HepG2 (cell line): Measurements from ENCODE around the gene PRR30. TPM values are rescaled to one million over a fixed set of nuclear protein-coding genes. Genes with fewer than 3 reads are reported as not detected.

Source experiments
- ARNT ChIP-seq: fragments of 450-650 bp; IDR thresholded peaks from 2 replicates; pipeline ENCODE4 v1.6.1; 2017
- HMG20B ChIP-seq: conservative IDR thresholded peaks from 2 replicates; pipeline ENCODE4 v1.6.1; 2016; ENCODE audit warnings: missing genetic modification reagents, missing compliant biosample characterization
- PHF21A ChIP-seq: sonication (generic); formaldehyde crosslinking; IDR thresholded peaks from 2 replicates; pipeline ENCODE4 v1.5.0; 2020; ENCODE audit warnings: mild to moderate bottlenecking, missing genetic modification reagents
- POGZ ChIP-seq: sonication (generic); formaldehyde crosslinking; IDR thresholded peaks from 2 replicates; pipeline ENCODE4 v1.4.0; 2020; ENCODE audit warnings: mild to moderate bottlenecking, missing genetic modification reagents
- RBFOX2 ChIP-seq: fragments of 200-400 bp; formaldehyde crosslinking; IDR thresholded peaks from 2 replicates; pipeline ENCODE4 v1.6.1; 2017; ENCODE audit warnings: low read depth, mild to moderate bottlenecking, low read length
- RCOR2 ChIP-seq: IDR thresholded peaks from 2 replicates; pipeline ENCODE4 v1.6.1; 2016; ENCODE audit warnings: missing biosample characterization, missing genetic modification reagents
- RFX3 ChIP-seq: IDR thresholded peaks from 2 replicates; pipeline ENCODE4 v1.6.1; 2016; ENCODE audit warnings: missing biosample characterization, missing genetic modification reagents
- SAP130 ChIP-seq: IDR thresholded peaks from 2 replicates; pipeline ENCODE4 v1.6.1; 2016; ENCODE audit warnings: low read depth
- ZNF230 ChIP-seq: sonication (generic); formaldehyde crosslinking; IDR thresholded peaks from 2 replicates; pipeline ENCODE4 v1.4.0; 2020; ENCODE audit warnings: mild to moderate bottlenecking, missing genetic modification reagents
- ZNF547 ChIP-seq: sonication (generic); formaldehyde crosslinking; IDR thresholded peaks from 2 replicates; pipeline ENCODE4 v1.5.1; 2020; ENCODE audit warnings: mild to moderate bottlenecking, missing genetic modification reagents
- ZNF577 ChIP-seq: sonication (generic); formaldehyde crosslinking; IDR thresholded peaks from 2 replicates; pipeline ENCODE4 v1.4.0; 2020; ENCODE audit warnings: mild to moderate bottlenecking, low read depth, missing genetic modification reagents, borderline replicate concordance
- polyA plus RNA-seq, 8 experiments: library from polyadenylated mRNA; depleted of rRNA in 3 of 8; stranded (reverse) in 7 of 8; unstranded in 1 of 8; fragments of >200 nt; fragmentation: Illumina TruSeq in 4 of 8; extraction: Trizol in 4 of 8; gene quantifications; 2 replicates each; pipeline versions ENCODE4 v1.2.1 to v1.2.3, GENCODE V29; 2011 to 2016; ENCODE audit warnings: low read depth in 4 of 8, missing spikeins in 1 of 8, mixed read lengths in 1 of 8; ENCODE audit not compliant: insufficient read depth in 1 of 8
- total RNA-seq, 5 experiments: library from RNA; depleted of rRNA; stranded (reverse); fragments of >200 nt; fragmentation: Illumina TruSeq; extraction: Trizol; gene quantifications; 2 replicates each; pipeline ENCODE4 v1.2.3, GENCODE V29; 2016; ENCODE audit warnings: low read depth in 1 of 5
- TF ChIP-seq, protein P1 (sequence below): sonication (generic); formaldehyde crosslinking; IDR thresholded peaks from 2 replicates; pipeline ENCODE4 v1.4.0; 2020; ENCODE audit warnings: missing genetic modification reagents, borderline replicate concordance
- TF ChIP-seq, protein P2 (sequence below): IDR thresholded peaks from 2 replicates; pipeline ENCODE4 v1.6.1; 2016; ENCODE audit warnings: missing compliant biosample characterization, missing genetic modification reagents, borderline replicate concordance
- TF ChIP-seq, protein P3 (sequence below): sonication (generic); formaldehyde crosslinking; IDR thresholded peaks from 2 replicates; pipeline ENCODE4 v1.5.0; 2020; ENCODE audit warnings: mild to moderate bottlenecking, missing genetic modification reagents, borderline replicate concordance
- TF ChIP-seq, protein P4 (sequence below), 2 experiments: sonication (generic) in 1 of 2; formaldehyde crosslinking in 1 of 2; IDR thresholded peaks; 2 replicates each; pipeline versions ENCODE4 v1.4.0 to v1.6.1; 2018 to 2020; ENCODE audit warnings: missing genetic modification reagents in 2 of 2, borderline replicate concordance in 1 of 2, low read depth in 1 of 2, mild to moderate bottlenecking in 1 of 2, missing biosample characterization in 1 of 2

The PRR30 gene
- total and polyA plus RNA-seq, 2 of the 13 experiments (the other 11 are each of a cell fraction or from before 2014, with no cell fraction given) = not detected

DNA sequence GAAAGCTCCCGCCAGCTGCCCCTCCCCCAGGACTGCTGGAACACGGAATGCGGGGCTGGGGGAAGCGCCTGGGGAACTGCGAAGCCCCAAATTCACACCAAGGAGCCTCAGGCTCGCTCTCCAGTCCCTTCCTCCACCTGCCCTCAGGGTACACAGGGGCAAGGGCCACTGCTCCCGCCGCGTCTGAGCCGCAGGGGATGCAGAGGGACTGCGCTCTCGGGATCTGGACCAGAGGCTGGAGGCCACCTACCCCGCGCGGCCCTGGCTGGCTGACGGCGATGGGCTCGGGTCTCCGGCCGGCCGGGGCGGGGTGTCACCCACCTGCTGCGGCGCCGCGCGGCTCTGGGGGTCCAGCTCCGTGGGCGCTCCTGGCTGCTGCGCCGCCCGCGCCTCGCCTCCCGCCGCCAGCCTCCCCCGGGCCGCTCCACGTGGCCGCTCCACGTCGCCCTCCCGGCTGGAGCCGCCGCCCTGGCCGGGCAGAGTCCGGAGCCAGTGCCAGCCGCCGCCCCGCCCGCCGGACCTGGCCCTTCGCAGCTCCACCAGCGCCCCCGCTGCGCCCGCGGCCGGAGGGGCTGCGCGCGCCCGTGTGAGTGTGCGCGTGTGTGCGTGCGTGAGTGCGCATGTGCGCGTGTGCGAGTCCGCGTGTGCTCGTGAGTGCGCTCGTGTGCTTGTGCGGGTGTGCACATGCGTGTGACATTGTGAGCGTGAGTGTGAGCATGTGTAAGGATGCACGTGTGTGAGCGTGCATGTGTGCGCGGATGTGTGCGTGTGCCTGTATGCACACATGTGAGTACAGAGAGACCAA, 20.5 kb downstream of the PRR30 start, which contains the start of gene CGREF1 (continued):
- TF ChIP-seq, protein P1, sequence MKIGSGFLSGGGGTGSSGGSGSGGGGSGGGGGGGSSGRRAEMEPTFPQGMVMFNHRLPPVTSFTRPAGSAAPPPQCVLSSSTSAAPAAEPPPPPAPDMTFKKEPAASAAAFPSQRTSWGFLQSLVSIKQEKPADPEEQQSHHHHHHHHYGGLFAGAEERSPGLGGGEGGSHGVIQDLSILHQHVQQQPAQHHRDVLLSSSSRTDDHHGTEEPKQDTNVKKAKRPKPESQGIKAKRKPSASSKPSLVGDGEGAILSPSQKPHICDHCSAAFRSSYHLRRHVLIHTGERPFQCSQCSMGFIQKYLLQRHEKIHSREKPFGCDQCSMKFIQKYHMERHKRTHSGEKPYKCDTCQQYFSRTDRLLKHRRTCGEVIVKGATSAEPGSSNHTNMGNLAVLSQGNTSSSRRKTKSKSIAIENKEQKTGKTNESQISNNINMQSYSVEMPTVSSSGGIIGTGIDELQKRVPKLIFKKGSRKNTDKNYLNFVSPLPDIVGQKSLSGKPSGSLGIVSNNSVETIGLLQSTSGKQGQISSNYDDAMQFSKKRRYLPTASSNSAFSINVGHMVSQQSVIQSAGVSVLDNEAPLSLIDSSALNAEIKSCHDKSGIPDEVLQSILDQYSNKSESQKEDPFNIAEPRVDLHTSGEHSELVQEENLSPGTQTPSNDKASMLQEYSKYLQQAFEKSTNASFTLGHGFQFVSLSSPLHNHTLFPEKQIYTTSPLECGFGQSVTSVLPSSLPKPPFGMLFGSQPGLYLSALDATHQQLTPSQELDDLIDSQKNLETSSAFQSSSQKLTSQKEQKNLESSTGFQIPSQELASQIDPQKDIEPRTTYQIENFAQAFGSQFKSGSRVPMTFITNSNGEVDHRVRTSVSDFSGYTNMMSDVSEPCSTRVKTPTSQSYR (CRISPR knock-in tag) = peak; percentile 58
- no peak for TF ChIP-seq ZNF547 (CRISPR knock-in tag)
- TF ChIP-seq ARNT = no peak
- no peak for TF ChIP-seq ZNF230 (CRISPR knock-in tag)
- no peak for TF ChIP-seq ZNF577 (CRISPR knock-in tag)
- no peak; the same call in none of the 2 replicates for TF ChIP-seq RBFOX2
- no peak for TF ChIP-seq RFX3 (CRISPR knock-in tag)
- TF ChIP-seq, protein P2, sequence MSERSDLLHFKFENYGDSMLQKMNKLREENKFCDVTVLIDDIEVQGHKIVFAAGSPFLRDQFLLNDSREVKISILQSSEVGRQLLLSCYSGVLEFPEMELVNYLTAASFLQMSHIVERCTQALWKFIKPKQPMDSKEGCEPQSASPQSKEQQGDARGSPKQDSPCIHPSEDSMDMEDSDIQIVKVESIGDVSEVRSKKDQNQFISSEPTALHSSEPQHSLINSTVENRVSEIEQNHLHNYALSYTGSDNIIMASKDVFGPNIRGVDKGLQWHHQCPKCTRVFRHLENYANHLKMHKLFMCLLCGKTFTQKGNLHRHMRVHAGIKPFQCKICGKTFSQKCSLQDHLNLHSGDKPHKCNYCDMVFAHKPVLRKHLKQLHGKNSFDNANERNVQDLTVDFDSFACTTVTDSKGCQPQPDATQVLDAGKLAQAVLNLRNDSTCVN (CRISPR knock-in tag) = no peak
- TF ChIP-seq, protein P3, sequence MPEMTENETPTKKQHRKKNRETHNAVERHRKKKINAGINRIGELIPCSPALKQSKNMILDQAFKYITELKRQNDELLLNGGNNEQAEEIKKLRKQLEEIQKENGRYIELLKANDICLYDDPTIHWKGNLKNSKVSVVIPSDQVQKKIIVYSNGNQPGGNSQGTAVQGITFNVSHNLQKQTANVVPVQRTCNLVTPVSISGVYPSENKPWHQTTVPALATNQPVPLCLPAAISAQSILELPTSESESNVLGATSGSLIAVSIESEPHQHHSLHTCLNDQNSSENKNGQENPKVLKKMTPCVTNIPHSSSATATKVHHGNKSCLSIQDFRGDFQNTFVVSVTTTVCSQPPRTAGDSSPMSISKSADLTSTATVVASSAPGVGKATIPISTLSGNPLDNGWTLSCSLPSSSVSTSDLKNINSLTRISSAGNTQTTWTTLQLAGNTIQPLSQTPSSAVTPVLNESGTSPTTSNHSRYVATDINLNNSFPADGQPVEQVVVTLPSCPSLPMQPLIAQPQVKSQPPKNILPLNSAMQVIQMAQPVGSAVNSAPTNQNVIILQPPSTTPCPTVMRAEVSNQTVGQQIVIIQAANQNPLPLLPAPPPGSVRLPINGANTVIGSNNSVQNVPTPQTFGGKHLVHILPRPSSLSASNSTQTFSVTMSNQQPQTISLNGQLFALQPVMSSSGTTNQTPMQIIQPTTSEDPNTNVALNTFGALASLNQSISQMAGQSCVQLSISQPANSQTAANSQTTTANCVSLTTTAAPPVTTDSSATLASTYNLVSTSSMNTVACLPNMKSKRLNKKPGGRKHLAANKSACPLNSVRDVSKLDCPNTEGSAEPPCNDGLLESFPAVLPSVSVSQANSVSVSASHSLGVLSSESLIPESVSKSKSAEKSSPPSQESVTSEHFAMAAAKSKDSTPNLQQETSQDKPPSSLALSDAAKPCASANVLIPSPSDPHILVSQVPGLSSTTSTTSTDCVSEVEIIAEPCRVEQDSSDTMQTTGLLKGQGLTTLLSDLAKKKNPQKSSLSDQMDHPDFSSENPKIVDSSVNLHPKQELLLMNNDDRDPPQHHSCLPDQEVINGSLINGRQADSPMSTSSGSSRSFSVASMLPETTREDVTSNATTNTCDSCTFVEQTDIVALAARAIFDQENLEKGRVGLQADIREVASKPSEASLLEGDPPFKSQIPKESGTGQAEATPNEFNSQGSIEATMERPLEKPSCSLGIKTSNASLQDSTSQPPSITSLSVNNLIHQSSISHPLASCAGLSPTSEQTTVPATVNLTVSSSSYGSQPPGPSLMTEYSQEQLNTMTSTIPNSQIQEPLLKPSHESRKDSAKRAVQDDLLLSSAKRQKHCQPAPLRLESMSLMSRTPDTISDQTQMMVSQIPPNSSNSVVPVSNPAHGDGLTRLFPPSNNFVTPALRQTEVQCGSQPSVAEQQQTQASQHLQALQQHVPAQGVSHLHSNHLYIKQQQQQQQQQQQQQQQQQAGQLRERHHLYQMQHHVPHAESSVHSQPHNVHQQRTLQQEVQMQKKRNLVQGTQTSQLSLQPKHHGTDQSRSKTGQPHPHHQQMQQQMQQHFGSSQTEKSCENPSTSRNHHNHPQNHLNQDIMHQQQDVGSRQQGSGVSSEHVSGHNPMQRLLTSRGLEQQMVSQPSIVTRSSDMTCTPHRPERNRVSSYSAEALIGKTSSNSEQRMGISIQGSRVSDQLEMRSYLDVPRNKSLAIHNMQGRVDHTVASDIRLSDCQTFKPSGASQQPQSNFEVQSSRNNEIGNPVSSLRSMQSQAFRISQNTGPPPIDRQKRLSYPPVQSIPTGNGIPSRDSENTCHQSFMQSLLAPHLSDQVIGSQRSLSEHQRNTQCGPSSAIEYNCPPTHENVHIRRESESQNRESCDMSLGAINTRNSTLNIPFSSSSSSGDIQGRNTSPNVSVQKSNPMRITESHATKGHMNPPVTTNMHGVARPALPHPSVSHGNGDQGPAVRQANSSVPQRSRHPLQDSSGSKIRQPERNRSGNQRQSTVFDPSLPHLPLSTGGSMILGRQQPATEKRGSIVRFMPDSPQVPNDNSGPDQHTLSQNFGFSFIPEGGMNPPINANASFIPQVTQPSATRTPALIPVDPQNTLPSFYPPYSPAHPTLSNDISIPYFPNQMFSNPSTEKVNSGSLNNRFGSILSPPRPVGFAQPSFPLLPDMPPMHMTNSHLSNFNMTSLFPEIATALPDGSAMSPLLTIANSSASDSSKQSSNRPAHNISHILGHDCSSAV = no peak
- TF ChIP-seq, protein P4, sequence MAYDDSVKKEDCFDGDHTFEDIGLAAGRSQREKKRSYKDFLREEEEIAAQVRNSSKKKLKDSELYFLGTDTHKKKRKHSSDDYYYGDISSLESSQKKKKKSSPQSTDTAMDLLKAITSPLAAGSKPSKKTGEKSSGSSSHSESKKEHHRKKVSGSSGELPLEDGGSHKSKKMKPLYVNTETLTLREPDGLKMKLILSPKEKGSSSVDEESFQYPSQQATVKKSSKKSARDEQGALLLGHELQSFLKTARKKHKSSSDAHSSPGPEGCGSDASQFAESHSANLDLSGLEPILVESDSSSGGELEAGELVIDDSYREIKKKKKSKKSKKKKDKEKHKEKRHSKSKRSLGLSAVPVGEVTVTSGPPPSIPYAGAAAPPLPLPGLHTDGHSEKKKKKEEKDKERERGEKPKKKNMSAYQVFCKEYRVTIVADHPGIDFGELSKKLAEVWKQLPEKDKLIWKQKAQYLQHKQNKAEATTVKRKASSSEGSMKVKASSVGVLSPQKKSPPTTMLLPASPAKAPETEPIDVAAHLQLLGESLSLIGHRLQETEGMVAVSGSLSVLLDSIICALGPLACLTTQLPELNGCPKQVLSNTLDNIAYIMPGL (CRISPR knock-in tag; IDR thresholded peaks at IDR 0.05; ENCODE audit: borderline replicate concordance in 1 of 2, low read depth in 1 of 2) = peak; percentile 53 to 65
- no peak for TF ChIP-seq RCOR2 (CRISPR knock-in tag)
- no peak for TF ChIP-seq HMG20B (CRISPR knock-in tag)
- no peak for TF ChIP-seq POGZ (CRISPR knock-in tag)
- TF ChIP-seq PHF21A (CRISPR knock-in tag) = no peak; the same call in 1 of the 2 replicates
- TF ChIP-seq SAP130 = 0 out of 2 replicates have a peak, but pooled peaks have one; percentile 14
